Measurements from ENCODE around the gene IL6.

GRCh38 chr7:22757338-22757994, 30.5 kb downstream of the IL6 start:
- no peak for TF ChIP-seq CTCF (IDR thresholded peaks at IDR 0.05; ENCODE audit: low read length)
- no peak for TF ChIP-seq EZH2 (IDR thresholded peaks at IDR 0.05; ENCODE audit: borderline replicate concordance, low read length)

Measured in OCI-LY1 (cell line).